Fibroblast of the conjunctiva (primary cell): ENCODE data around the gene KDM2B.
"Not testable (repeated sequence)": the region's sequence is repeated elsewhere in the genome, so short reads cannot be mapped to it uniquely, and the experiment has no call there.

Source experiments
- DNase-seq: peaks from one replicate; pipeline ENCODE4 v3.0.0-alpha.2; 2010; ENCODE audit warnings: low read depth

KDM2B gene

DNA sequence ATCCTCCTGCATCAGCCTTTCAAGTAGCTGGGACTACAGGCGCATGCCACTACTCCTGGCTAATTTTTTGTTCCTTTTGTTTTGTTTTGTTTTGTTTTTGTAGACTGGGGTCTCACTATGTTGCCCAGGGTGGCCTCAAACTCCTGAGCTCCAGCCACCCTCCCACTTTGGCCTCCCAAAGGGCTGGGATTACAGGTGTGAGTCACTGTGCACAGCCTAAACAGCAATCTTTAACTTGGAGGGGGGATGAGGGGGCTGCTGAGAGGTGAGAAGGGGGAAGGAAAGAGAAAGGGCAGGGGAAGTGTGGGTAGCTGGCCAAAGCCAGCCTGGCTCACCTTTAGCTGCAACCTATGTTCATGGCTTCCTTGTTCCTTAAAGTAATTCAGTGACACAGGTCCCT, 77.4 kb downstream of the KDM2B start:
- no peak for DNase-seq

DNA sequence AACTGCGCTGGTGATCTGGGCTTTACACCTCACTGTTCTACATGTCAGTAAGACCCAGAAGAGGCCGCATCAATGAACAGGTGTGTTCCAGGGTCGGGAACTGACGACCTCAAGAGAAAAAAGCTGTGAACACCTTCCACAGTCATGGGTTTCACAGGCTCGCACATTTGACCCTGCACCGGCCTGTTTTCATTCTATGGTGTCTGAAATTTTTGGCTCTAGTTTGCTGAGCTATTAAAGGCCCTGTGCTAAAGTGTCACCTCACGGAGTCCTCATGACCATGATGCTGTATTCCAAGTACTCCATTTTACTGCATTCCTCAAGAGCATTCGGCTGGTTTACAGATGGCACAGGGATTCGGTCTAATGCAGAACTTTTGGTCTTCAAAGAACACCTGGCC, 78.9 kb downstream of the KDM2B start:
- DNase-seq: no peak

DNA sequence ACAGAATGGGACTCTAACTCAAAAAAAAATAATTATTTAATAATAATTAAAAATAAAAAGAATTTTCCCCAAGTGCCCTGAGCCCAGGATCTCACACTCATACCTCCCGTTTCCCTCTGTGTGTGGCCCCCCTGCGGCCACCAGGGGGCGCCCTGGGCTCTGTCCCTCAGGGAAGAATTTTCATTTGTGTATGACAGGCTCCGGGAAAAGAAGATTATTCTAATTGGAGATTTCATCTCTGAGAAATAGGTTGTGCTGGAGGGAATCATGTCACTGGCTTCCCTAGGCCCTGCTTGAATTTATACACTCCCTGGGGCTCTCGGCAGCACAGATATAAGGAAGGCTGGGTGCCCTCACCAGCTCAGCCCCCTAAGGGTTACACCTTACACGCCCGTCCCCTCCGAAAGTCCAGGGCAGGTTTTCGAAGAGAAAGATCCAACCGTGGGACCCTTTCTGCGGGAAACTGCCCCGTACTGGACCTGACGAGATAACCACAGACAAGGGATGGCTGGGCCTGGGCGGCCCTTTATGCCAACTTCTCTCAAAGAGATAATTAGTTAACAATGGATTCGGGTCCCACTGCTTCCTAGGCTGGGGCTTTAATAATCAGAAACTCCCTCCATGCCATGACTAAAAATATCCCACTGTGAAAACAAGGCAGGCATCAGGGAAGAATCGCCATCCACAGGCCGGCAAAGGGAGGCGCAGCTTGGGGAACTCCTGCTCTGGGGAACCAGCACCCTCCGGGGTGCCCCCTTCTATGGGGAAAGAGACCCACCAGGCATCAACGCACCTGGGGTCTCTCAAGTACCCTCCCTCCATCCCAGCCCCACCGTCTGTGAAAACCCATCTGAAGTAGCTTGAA, 80.7 kb downstream of the KDM2B start:
- peak; percentile 29 for DNase-seq

DNA sequence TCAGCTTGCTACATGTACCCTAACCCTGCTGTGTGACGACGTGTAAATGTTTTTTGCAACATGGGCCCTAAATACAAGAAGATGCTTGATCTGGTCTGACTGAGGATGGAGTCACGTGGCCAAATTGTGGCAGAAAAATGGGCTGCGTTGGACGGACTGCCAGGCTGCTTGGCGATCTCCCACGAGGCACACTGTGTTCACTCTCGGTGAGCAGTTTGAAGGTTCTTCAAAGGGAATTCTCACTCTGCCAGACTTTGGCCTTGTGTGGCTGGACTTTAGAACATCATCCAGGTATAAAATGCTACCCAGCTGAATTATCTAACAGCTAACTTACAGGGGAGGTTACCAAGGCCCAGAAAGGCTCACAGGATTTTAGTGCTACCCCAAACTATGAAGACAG, 85.1 kb downstream of the KDM2B start:
- no peak for DNase-seq

DNA sequence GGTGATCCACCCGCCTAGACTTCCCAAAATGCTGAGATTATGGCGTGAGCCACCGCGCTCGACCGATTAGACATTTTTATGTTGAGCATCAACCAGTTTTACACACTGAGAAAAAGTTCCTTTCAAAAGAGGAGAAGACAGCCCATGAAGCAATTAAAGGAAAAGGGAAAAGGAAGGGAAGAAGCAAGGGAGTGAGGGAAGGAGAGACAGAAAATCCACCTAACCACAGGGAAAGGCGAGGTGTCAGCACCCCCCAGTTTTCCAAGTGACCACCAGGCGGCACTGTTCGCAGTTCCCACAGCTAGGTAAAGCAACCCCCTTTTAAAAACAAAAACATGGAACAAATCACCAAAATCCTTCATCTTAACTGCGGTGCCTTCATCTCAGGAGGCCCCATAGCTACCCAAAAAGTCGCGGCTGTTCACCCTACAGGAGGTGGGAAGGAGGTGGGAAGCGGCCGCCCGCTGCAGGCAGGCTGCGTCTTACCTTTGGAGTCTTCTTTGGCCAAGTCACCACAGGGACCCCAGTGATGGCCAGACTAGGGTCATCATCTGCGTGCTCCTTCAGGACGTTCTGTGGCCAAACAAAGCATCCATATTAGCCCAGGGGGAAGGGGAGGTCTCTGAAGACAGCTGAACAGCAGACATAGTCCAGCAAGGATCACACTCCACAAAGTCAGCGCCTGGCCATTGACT, 86.6 kb downstream of the KDM2B start:
- DNase-seq: peak; percentile 20

DNA sequence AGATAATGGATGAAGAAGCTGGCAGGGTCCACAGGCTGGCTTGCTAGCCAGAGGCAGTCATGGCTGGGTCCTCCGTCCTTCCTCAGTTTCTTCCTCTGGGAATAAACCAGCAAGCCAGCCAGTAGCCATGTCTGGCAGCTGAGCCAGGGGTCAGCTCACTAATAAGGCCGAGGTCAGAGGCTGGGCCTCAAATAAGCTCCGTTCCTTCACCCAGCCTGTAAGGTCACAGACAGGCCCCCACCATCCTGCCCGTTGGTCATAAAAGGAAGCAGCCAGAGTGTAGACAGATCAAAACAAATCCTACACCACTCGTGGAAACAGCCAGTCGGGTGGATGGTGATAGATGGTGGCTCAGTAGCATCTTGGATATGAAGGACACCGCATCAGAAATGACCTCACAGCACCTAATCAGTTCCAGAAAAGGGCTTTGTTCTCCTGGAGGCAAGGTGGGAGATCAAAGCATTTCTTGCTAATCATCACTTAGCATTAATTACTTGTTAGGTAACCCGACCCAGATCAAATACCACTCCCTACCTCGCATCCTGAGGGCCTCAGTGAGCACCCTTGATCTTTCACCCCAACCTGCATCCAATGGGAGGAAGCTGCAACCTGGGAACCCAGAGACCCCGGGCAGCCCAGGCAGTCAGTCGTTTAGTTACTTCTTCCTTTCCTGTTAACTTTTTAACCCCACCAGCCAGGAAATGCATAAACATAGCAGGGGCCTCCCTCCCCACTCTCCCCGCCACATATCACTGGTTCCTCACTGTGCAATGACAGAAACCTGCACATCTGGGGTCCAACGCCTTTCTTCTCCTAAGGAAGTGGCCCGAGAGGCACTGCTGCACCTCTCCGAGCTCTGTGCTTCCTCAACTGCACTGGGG, 90.2 kb downstream of the KDM2B start:
- DNase-seq: no peak

DNA sequence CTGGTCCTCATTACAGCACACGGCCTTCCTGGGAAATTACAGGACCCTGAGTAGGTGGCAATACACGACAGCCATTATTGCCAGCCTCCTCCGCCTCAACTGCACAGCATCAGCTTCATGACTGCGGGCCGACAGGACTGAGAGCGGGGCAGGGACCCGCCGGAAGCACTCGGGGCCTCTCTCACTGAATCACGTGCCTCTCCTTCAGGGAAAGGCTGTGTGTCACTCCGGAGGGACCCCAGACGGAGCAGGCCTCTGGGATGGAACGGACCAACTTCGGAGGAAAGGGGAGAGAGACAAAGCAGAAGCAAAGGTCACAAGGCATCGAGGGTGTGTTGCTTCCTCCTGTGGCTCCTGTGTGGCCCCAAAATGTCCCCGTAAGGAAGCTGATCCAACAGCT, 90.9 kb downstream of the KDM2B start:
- no peak for DNase-seq

DNA sequence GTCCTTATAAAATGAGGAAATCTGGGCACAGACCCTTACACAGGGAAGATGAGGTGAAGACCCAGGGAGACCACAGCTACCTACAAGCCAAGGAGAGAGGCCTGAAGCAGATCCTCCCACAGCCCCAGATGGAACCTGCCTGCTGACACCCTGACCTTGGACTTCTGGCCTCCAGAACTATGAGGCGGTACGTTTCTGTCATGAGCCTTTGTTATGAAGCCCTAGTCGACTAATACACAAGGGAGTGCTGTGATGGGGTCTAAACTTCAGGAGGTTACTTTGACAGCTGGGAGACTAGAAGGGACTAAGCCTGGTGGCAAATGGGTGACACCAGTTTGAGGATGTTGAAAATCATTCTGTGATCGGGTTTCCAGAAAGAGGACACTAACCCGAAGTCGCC, 95.9 kb downstream of the KDM2B start:
- no peak for DNase-seq

DNA sequence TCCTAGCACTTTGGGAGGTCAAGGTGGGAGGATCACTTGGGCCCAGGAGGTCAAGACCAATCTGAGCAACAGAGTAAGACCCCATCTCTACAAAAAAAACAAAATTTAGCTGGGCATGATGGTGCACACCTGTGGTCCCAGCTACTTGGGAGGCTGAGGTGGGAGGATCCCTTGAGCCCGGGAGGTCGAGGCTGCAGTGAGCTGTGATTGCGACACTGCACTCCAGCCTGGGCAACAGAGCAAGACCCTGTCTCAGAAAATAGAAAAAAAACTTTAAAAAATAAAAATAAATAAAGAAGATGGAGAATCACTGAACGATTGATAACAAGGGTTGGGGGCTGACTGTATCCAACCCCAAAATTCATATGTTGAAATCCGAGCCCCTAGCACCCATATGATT, 96.3 kb downstream of the KDM2B start:
- not testable (repeated sequence) for DNase-seq

DNA sequence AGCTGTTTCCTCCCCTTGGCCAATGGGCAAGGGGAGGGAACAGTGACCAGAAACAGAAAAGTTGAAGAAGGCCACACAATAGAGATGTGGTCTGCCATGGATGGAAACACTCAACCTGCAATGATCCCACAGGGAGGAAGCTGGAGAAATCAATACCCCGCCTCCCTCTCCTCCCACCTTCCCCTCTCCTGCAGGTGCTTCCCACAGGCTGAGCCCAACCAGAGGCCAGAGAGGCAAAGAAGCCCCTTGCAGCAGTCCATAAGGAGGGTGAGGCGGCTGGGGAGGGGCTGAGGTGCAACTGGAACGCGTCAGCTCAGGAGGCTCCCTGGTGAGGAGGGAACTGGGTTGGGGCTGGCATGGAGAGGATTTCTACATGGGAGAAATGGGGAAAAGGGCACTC, 96.9 kb downstream of the KDM2B start:
- no peak for DNase-seq

DNA sequence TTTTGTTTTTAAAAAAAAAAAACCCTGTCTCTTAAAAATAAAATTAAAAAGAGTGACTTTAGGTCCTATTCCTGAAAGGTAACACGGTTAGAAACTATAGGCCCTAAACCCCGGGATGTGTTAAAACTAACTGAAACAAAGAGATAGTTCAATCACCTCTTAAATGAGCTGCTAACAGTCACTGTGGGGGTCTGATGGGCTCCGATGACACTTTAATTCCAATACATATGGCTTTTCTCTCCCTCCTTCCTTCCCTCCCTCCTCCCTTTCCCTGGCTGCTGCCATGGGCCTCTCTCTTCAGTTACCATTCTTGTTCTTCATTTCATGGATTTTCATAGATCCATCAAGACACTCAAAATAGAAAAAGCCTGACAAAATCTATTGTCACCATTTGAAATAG, 104.3 kb downstream of the KDM2B start:
- no peak for DNase-seq

DNA sequence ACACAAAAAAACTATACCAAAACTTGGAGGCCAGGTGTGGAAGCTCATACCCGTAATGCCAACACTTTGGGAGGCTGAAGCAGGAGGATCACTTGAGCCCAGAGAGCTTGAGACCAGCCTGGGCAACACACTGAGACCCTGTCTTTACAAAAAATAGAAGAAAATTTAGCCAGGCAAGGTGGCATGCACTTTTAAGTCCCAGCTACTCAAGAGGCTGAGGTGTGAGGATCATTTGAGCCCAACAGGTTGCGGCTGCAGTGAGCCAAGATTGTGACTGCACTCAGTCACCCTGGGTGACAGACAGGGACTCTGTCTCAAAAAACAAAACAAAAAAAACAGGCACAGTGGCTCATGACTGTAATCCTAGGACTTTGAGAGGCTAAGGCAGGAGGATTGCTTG, 105.5 kb downstream of the KDM2B start:
- DNase-seq: no peak

DNA sequence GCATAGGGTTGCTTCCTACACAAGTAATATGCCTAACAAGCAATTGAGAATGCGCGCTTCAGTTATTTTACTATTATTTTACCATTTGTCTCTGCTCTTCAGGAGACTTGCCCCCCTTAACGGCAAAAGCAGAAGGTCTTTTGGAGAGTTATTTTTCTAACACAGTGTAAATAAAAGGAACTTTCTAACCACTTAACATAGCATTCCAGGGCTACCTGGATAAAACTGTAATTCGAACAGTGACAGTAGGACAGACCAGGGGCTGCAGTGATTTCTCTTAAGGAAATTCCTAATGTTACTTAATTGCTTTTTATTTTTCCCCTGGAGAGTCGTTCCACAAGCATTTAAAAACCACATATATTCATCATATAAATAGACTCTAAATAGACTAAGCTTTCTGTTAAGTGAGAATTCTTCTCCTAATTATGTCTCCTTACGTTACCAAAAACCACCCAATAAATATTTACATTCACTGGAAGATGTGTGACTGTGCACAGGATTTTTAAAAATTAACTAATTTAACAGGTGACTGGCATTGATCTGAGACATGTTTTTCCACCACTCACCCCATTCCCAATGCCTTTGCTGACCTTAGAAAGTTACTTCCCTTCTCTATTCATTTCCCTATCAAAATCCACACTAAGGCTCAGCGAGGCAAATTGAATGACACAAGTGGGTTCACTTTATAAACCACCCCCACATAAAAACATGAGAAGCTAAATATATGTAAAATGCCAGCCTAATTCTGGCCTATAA, 108.5 kb downstream of the KDM2B start:
- no peak for DNase-seq

DNA sequence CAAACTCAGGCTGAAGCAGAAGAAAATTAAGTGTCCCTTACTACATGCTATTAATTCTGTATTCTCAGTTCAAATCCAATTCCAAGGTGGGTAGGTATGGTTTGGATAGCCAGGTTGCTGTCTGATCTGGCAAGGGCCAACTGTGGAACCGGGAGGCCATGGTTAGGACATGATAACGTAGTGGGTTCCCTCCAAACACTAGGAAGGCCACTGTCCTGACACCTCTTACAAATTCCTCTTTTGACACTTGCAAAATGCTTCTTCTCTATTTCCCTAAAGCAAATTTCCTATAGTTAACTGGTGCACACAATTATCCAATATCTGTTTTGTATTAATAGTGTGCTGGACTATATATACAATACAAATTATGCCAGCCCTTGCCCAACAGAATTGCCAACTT, 110.1 kb downstream of the KDM2B start:
- no peak for DNase-seq

DNA sequence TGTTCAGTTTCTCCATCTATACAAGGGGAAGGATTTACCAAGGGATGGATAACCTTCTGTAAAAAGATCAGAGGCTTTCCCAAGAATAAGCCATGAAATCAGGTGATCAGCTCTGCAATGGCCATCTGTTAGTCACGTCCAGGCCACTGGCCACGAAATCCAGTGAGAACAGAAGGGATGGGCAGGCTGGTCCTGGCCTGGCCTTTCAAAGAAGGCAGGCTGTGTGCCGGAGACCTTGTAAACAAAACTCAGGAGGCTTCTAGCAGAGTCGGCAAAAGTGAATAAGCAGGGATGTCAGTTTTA, 112.4 kb downstream of the KDM2B start:
- DNase-seq: no peak

DNA sequence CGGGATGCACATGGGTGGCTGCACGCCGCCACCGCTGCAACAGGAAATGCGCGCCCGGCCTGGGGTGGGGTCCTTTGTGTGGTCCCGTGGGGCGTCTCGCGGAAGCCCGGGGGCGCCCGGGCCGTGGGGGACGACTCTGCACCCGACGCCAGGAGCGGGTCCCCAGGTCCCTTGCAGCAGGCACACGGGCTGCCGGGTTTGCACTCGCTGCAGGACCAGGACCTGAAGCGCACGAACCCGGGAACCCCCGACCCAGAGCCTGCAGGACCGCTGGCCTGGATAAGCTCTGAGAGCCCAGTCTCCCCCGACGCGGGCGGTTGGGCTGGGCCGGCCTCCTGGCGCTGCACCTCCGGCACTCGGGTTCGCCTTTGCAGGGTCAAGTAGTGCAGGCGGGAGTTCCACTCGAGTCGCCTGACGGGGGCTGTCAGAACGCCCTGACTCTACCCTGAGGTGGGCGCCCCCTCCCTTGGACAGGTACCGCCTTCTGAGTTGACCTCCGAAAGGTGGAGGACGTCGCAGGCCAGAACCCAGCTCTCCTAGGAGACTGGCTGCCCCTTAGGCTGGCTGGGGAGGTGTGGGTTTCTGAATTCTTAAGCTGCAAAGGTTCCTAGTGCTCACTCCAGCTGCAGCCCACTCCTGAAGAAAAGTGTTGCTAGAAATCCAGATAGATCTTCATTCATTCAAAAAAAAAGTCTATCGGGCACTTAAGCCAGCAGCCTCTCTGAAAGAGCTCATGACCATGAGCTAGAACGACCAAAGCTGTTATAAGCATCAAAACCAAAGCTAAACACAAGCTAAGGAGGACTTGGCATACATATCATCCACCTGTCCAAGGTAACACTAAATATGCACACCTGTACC, 113.0 kb downstream of the KDM2B start:
- no peak for DNase-seq

DNA sequence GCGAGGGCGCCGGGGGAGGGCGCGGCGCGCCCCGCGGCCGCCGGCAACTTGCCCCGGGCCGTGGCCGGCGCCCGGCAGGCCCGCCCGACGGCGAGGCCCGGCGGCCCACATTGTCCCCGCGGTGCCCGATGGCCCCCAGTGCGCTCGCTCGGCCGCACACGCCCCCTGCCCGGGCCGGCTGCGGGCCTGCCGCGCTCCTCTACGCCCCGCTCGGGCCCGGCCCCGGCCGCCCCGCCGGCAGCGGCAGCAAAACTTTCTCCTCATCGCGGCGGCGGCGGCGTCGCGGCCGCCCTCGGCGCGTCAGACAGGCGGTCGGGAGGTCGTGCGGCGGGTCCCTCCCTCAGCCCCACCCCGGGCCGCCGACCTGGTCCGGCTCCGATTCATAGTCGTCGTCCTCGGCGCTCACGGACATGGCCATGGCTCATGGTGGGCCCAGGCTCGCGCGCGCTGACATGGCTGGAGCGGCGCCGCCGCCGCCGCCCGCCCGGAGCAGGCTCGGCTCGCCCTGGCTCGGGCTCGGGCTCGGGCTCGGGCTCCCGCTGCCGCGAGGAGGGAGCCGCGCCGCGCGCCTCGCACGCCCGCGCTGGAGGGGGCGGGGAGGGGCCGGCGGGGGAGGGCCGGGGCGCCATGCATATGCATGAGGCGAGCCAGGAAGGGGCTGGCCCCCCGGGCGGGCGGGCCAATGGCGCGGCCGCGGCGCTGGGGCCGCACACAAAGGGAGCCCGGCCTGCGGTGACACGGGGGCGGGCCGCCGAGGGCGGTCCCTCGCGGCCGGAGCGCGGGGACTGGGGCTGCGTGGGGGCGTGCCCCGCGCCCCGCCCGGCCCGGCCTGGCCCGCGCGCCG, 113.8 kb downstream of the KDM2B start:
- DNase-seq: peak; percentile 47

DNA sequence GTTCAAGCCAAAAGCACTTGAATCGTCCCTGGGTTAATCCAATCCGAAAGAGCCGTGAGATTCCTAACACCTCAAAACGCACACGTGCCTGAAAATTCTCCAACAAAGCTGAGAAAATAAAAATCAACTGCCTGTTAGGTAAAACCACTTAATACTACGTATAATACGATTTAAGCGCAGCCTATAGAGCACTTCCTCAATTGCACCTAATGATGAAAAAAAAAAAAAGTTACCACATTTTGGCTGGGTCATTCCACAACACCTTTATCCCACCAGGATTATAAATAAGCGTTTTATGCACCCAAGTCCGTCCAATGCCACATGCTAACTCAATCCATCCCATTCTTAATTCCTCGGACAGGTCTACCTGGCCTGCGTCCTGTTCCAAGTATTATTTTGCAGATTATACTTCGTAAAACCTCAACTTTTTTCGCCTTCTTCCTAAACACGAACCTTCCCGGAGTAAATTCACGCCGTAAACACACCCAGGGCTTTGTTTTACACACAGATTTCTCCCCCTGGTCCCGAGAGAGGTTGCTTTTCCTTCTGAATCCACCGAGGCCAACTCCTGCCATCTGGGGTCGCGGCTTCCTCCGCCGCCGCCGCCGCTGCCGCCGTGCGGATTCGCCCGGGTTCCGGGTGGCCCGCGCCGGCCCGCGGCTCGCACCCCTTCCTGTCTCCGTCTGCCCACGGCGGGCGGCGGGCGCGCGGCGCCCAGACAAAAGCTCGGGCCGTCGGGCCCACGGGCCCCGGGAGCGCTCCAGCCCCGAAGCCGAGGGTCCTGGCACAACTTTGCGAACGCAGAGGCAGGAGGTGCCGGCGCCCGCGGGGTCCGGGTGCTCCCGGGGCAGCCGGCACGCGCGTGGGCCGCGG, 114.7 kb downstream of the KDM2B start:
- no peak for DNase-seq

DNA sequence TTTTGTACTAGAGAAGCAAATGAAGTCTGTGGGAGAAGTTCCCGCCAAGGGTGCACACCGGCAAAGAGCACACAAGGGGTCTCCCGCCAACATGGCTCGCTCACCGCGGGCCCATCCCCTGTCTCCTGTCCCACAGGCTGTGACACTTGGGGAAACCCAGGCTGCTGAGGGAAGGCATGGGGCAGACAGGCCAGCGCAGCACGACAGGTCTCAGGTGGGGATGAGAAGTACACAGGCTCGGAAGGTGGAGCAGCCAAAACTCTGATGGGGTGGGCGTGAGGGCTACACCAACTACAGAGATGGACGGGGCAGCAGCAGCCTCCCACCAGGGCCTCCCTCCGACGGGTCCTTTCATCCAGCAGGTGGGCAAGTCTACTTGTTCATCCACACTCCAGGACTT, 116.5 kb downstream of the KDM2B start:
- no peak for DNase-seq
